Measurements from ENCODE around the gene ZCCHC17. TPM values are rescaled to one million over a fixed set of nuclear protein-coding genes. Genes with fewer than 3 reads are reported as not detected.

Gene ZCCHC17, protein sequence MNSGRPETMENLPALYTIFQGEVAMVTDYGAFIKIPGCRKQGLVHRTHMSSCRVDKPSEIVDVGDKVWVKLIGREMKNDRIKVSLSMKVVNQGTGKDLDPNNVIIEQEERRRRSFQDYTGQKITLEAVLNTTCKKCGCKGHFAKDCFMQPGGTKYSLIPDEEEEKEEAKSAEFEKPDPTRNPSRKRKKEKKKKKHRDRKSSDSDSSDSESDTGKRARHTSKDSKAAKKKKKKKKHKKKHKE
- polyA plus RNA-seq (2013, experiment 1 of 2): 54.6 TPM
- 57.6 TPM for polyA plus RNA-seq (2013, experiment 2 of 2)

DNA sequence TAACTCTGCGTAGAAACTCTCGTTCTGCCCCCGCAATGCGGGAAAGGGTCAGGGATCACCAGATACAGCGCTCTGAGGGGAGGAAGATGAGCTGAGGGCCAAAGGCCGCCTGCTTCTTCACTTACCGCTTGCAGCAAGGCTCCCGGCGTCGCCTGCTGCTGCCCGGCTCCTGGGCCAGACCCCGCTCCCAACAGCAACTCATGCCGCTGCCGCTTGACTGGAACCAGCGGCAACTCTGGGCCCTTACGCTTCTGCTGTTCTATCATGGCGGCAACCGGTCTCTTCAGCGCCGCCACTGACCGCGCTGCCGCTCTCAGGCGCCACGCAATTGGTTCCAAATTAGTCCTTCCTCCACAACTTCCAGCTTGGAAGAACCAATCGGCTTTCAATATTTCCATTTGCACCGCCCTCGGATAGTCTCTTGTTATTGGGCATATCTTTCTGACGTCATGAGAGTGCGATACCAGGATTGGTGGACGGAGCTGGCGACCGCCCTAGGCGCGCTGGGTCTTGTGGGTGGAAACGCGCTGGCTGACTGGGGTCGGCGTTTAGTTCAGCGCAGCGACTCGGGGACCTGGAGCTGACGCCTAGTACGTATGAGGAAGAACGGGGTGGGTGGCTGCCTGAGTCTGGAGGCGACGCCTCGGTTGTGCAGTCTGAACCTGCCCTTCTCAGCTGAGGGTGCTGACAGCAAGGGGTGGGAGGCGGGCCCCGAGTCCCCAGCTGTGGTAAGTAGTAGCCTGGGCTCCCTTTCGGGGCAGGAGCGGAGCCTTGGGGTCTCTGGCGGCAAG, at the start of gene ZCCHC17, which contains the start of gene SNRNP40:
ZCCHC17 (plus strand) TSS at position 547 of the 791 bp plus-strand sequence. CDS start 13,067 bp downstream, outside the sequence.
SNRNP40 (minus strand) TSS at position 303 of the 791 bp plus-strand sequence; CDS start at position 266, 37 bp downstream.
- H2BK12ac ChIP-seq (ENCODE audit: low read length in 2 of 2): peak within 1 kb of the TSS in 1 of 2 experiments; percentile 51
- H3K14ac ChIP-seq (ENCODE audit: low read length in 2 of 2): peak within 1 kb of the TSS in 1 of 2 experiments; percentile 93
- peaks cover 10 to 30% of the 10 kb centered on the region in 2 experiments for H3K36me3 ChIP-seq (ENCODE audit: control insufficient read depth in 1 of 2, insufficient read depth in 2 of 2, low read depth in 1 of 2, low read length in 2 of 2)
- peak within 1 kb of the TSS; percentile 36 for H2BK15ac ChIP-seq (ENCODE audit: low read depth, poor library complexity, severe bottlenecking)
- no peaks in the 10 kb centered on the region for H3K9me3 ChIP-seq (ENCODE audit: control insufficient read depth, low read length)
- H4K8ac ChIP-seq (ENCODE audit: low read length): peak within 1 kb of the TSS; percentile 77
- H3K9ac ChIP-seq (ENCODE audit: low read length): peak within 1 kb of the TSS; percentile 99
- H4K91ac ChIP-seq (ENCODE audit: low read length): peak within 1 kb of the TSS; percentile 74
- H3K27me3 ChIP-seq (ENCODE audit: control insufficient read depth in 1 of 2, insufficient read depth in 1 of 2, low read length in 2 of 2): no peaks in the 10 kb centered on the region
- H2BK120ac ChIP-seq (ENCODE audit: low read depth, low read length): no peak within 1 kb of the TSS
- H3K27ac ChIP-seq (ENCODE audit: low read length, poor library complexity, severe bottlenecking): peak within 1 kb of the TSS; percentile 72
- peak within 1 kb of the TSS; percentile 93 for H3K4me2 ChIP-seq (ENCODE audit: low read length, poor library complexity, severe bottlenecking)
- WGBS: under 1% methylated on average over 53 of the region's 53 CpGs
- peak within 1 kb of the TSS; percentile 76 to 81 for H3K18ac ChIP-seq (ENCODE audit: low read depth in 1 of 2, low read length in 2 of 2)
- H2AK5ac ChIP-seq (ENCODE audit: low read length, severe bottlenecking): no peak within 1 kb of the TSS
- H2BK5ac ChIP-seq (ENCODE audit: low read depth, low read length, poor library complexity, severe bottlenecking): peak within 1 kb of the TSS; percentile 40
- peak within 1 kb of the TSS; percentile 75 to 84 for H3K4ac ChIP-seq (ENCODE audit: low read depth in 1 of 2, low read length in 2 of 2)
- DNase-seq: peak; percentile 100
- H3K79me1 ChIP-seq (replicated peaks; ENCODE audit: low read length, poor library complexity, severe bottlenecking): peaks cover 25% of the 10 kb centered on the region
- H3K4me3 ChIP-seq (ENCODE audit: insufficient read depth in 1 of 2, low read depth in 1 of 2, low read length in 2 of 2): peak within 1 kb of the TSS; percentile 89 to 100
- peak within 1 kb of the TSS in 1 of 2 experiments; percentile 34 for H3K23ac ChIP-seq (ENCODE audit: low read length in 2 of 2)
- H2AFZ ChIP-seq (ENCODE audit: low read depth, low read length): peak within 1 kb of the TSS; percentile 92
- H3K4me1 ChIP-seq (ENCODE audit: control insufficient read depth, insufficient read depth, low read depth, low read length): peaks cover 6% of the 10 kb centered on the region

DNA sequence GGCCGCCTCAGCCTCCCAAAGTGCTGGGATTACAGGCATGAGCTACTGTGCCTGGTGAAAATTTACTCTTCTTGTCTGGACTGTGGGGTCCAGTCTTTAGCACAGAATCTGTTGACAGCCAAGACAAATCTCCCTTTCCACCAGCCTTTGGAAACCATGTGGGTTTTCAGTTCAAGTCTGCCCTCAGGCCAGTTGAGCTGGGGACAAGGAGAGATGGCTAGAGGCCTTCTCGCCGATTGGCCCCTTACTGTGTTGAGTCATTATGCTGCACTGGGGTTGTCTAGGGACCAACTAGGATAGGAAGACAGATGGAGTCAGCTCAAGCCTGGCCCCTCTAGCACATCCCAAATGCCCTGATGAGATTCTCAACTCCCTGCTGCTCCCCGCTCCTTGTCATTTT, 48.6 kb upstream of the ZCCHC17 start:
- no peak overlapping the region for H3K27ac ChIP-seq (ENCODE audit: low read length, poor library complexity, severe bottlenecking)
- H3K4me2 ChIP-seq (ENCODE audit: low read length, poor library complexity, severe bottlenecking): no peak overlapping the region
- H3K4me1 ChIP-seq (ENCODE audit: control insufficient read depth, insufficient read depth, low read depth, low read length): no peaks in the 10 kb centered on the region
- no peak overlapping the region for H2BK15ac ChIP-seq (ENCODE audit: low read depth, poor library complexity, severe bottlenecking)
- no peak overlapping the region for H4K91ac ChIP-seq (ENCODE audit: low read length)
- H2BK5ac ChIP-seq (ENCODE audit: low read depth, low read length, poor library complexity, severe bottlenecking): no peak overlapping the region
- H3K9ac ChIP-seq (ENCODE audit: low read length): no peak overlapping the region
- no peak overlapping the region for H3K4ac ChIP-seq (ENCODE audit: low read depth in 1 of 2, low read length in 2 of 2)
- no peak overlapping the region for H4K8ac ChIP-seq (ENCODE audit: low read length)
- H2BK12ac ChIP-seq (ENCODE audit: low read length in 2 of 2): no peak overlapping the region
- H3K18ac ChIP-seq (ENCODE audit: low read depth in 1 of 2, low read length in 2 of 2): no peak overlapping the region
- H2AFZ ChIP-seq (ENCODE audit: low read depth, low read length): no peak overlapping the region
- H3K9me3 ChIP-seq (ENCODE audit: control insufficient read depth, low read length): no peaks in the 10 kb centered on the region
- no peak for DNase-seq
- no peaks in the 10 kb centered on the region for H3K79me1 ChIP-seq (replicated peaks; ENCODE audit: low read length, poor library complexity, severe bottlenecking)
- no peak overlapping the region for H3K4me3 ChIP-seq (ENCODE audit: insufficient read depth in 1 of 2, low read depth in 1 of 2, low read length in 2 of 2)
- 100% methylated on average over 4 of the region's 4 CpGs for WGBS
- no peak overlapping the region for H2BK120ac ChIP-seq (ENCODE audit: low read depth, low read length)
- H3K14ac ChIP-seq (ENCODE audit: low read length in 2 of 2): no peak overlapping the region
- no peak overlapping the region for H2AK5ac ChIP-seq (ENCODE audit: low read length, severe bottlenecking)
- no peaks in the 10 kb centered on the region for H3K36me3 ChIP-seq (ENCODE audit: control insufficient read depth in 1 of 2, insufficient read depth in 2 of 2, low read depth in 1 of 2, low read length in 2 of 2)
- peaks cover 0 to 23% of the 10 kb centered on the region in 2 experiments for H3K27me3 ChIP-seq (ENCODE audit: control insufficient read depth in 1 of 2, insufficient read depth in 1 of 2, low read length in 2 of 2)
- no peak overlapping the region for H3K23ac ChIP-seq (ENCODE audit: low read length in 2 of 2)

DNA sequence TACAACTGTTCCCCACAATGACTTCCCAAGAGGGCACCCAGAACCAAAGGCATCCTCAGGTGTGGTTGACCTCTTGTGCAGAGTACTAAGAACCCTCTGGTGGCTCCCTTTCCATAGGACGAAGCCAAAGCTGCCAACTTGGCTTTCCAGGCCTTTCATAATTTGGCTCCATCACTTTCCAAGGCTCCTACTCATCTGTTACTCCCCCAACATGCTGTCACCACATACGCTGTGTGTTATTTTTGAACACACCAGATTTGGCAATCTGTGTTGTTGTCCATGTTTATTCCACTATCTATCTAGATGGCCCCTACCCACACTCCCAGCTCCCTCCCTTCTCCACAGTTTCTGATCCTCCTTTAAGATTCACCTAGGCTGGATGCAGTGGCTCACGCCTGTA, 47.0 kb upstream of the ZCCHC17 start:
- no peak overlapping the region for H2AK5ac ChIP-seq (ENCODE audit: low read length, severe bottlenecking)
- H3K18ac ChIP-seq (ENCODE audit: low read depth in 1 of 2, low read length in 2 of 2): no peak overlapping the region
- no peak overlapping the region for H3K9ac ChIP-seq (ENCODE audit: low read length)
- H3K36me3 ChIP-seq (ENCODE audit: control insufficient read depth in 1 of 2, insufficient read depth in 2 of 2, low read depth in 1 of 2, low read length in 2 of 2): no peaks in the 10 kb centered on the region
- H3K4ac ChIP-seq (ENCODE audit: low read depth in 1 of 2, low read length in 2 of 2): no peak overlapping the region
- no peaks in the 10 kb centered on the region for H3K9me3 ChIP-seq (ENCODE audit: control insufficient read depth, low read length)
- no peak overlapping the region for H4K8ac ChIP-seq (ENCODE audit: low read length)
- H3K4me3 ChIP-seq (ENCODE audit: insufficient read depth in 1 of 2, low read depth in 1 of 2, low read length in 2 of 2): no peak overlapping the region
- no peaks in the 10 kb centered on the region for H3K79me1 ChIP-seq (replicated peaks; ENCODE audit: low read length, poor library complexity, severe bottlenecking)
- H3K27ac ChIP-seq (ENCODE audit: low read length, poor library complexity, severe bottlenecking): no peak overlapping the region
- H2BK15ac ChIP-seq (ENCODE audit: low read depth, poor library complexity, severe bottlenecking): no peak overlapping the region
- H2BK120ac ChIP-seq (ENCODE audit: low read depth, low read length): no peak overlapping the region
- no peak overlapping the region for H2AFZ ChIP-seq (ENCODE audit: low read depth, low read length)
- no peak for DNase-seq
- H2BK5ac ChIP-seq (ENCODE audit: low read depth, low read length, poor library complexity, severe bottlenecking): no peak overlapping the region
- H4K91ac ChIP-seq (ENCODE audit: low read length): no peak overlapping the region
- H3K4me1 ChIP-seq (ENCODE audit: control insufficient read depth, insufficient read depth, low read depth, low read length): no peaks in the 10 kb centered on the region
- H3K4me2 ChIP-seq (ENCODE audit: low read length, poor library complexity, severe bottlenecking): no peak overlapping the region
- 95% methylated on average over 3 of the region's 3 CpGs for WGBS
- H3K14ac ChIP-seq (ENCODE audit: low read length in 2 of 2): no peak overlapping the region
- no peak overlapping the region for H2BK12ac ChIP-seq (ENCODE audit: low read length in 2 of 2)
- H3K23ac ChIP-seq (ENCODE audit: low read length in 2 of 2): no peak overlapping the region
- peaks cover 0 to 7% of the 10 kb centered on the region in 2 experiments for H3K27me3 ChIP-seq (ENCODE audit: control insufficient read depth in 1 of 2, insufficient read depth in 1 of 2, low read length in 2 of 2)

DNA sequence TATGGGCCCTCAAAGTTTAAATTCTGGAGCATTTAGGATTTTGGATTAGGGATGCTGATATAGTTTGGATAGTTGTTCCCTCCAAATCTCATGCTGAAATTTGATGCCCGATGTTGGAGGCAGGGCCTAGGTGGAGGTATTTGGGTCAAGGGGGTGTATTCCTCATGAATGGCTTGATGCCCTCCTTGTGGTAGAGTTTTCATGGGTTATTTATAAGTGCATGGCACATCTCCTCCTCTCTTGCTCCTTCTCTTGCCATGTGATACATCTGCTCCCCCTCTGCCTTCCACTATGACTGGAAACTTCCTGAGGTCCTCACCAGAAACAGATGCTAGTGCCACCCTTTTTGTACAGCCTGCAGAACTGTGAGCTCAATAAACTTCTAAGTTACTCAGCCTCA, 39.6 kb upstream of the ZCCHC17 start:
- H3K4me2 ChIP-seq (ENCODE audit: low read length, poor library complexity, severe bottlenecking): no peak overlapping the region
- no peak overlapping the region for H3K4ac ChIP-seq (ENCODE audit: low read depth in 1 of 2, low read length in 2 of 2)
- H2BK12ac ChIP-seq (ENCODE audit: low read length in 2 of 2): no peak overlapping the region
- H4K91ac ChIP-seq (ENCODE audit: low read length): no peak overlapping the region
- no peak overlapping the region for H3K14ac ChIP-seq (ENCODE audit: low read length in 2 of 2)
- H3K9me3 ChIP-seq (ENCODE audit: control insufficient read depth, low read length): no peaks in the 10 kb centered on the region
- H4K8ac ChIP-seq (ENCODE audit: low read length): no peak overlapping the region
- no peak overlapping the region for H3K9ac ChIP-seq (ENCODE audit: low read length)
- WGBS: 91% methylated on average over 1 of the region's 1 CpG
- peaks cover 18 to 47% of the 10 kb centered on the region in 2 experiments for H3K36me3 ChIP-seq (ENCODE audit: control insufficient read depth in 1 of 2, insufficient read depth in 2 of 2, low read depth in 1 of 2, low read length in 2 of 2)
- H3K18ac ChIP-seq (ENCODE audit: low read depth in 1 of 2, low read length in 2 of 2): no peak overlapping the region
- H3K4me1 ChIP-seq (ENCODE audit: control insufficient read depth, insufficient read depth, low read depth, low read length): no peaks in the 10 kb centered on the region
- no peaks in the 10 kb centered on the region for H3K27me3 ChIP-seq (ENCODE audit: control insufficient read depth in 1 of 2, insufficient read depth in 1 of 2, low read length in 2 of 2)
- H3K27ac ChIP-seq (ENCODE audit: low read length, poor library complexity, severe bottlenecking): no peak overlapping the region
- H2AK5ac ChIP-seq (ENCODE audit: low read length, severe bottlenecking): no peak overlapping the region
- H2BK120ac ChIP-seq (ENCODE audit: low read depth, low read length): no peak overlapping the region
- H2BK5ac ChIP-seq (ENCODE audit: low read depth, low read length, poor library complexity, severe bottlenecking): no peak overlapping the region
- no peak overlapping the region for H2BK15ac ChIP-seq (ENCODE audit: low read depth, poor library complexity, severe bottlenecking)
- H3K23ac ChIP-seq (ENCODE audit: low read length in 2 of 2): no peak overlapping the region
- no peak for DNase-seq
- no peak overlapping the region for H3K4me3 ChIP-seq (ENCODE audit: insufficient read depth in 1 of 2, low read depth in 1 of 2, low read length in 2 of 2)
- no peak overlapping the region for H2AFZ ChIP-seq (ENCODE audit: low read depth, low read length)
- no peaks in the 10 kb centered on the region for H3K79me1 ChIP-seq (replicated peaks; ENCODE audit: low read length, poor library complexity, severe bottlenecking)

Measured in mesenchymal stem cell (in vitro differentiated cells and primary cell).